Activated CD4-positive, alpha-beta T cell treated with anti-CD3 and anti-CD28 coated beads for 24 hours (primary cell): ENCODE measurements around the gene SPACA6.
A peak's percentile ranks its signal among the peaks of the same experiment; 100 is the strongest.
"Not testable (repeated sequence)": the region's sequence is repeated elsewhere in the genome, so short reads cannot be mapped to it uniquely, and the experiment has no call there.

ENCODE experiments used
- DNase-seq, 2 donors: peaks; one replicate each; pipeline ENCODE4 v3.0.0-alpha.2; 2020; ENCODE audit warnings: low read depth in 2 of 2

Gene SPACA6, protein sequence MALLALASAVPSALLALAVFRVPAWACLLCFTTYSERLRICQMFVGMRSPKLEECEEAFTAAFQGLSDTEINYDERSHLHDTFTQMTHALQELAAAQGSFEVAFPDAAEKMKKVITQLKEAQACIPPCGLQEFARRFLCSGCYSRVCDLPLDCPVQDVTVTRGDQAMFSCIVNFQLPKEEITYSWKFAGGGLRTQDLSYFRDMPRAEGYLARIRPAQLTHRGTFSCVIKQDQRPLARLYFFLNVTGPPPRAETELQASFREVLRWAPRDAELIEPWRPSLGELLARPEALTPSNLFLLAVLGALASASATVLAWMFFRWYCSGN

DNA sequence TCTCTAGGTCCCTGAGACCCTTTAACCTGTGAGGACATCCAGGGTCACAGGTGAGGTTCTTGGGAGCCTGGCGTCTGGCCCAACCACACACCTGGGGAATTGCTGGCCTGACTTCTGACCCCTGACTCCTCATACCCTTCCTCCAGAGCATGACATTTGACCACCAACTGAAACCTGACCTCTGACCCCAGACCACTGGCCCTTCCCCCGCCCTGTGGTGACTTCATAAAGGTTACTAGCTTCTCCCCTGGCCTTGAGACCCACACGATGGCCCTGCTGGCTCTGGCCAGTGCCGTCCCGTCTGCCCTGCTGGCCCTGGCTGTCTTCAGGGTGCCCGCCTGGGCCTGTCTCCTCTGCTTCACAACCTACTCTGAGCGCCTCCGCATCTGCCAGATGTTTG lies at the start of gene SPACA6:
Gene SPACA6 (plus strand): TSS at position 71 of the 400 bp plus-strand sequence. CDS start 197 bp downstream, at position 268.
- DNase-seq: no peak

DNA sequence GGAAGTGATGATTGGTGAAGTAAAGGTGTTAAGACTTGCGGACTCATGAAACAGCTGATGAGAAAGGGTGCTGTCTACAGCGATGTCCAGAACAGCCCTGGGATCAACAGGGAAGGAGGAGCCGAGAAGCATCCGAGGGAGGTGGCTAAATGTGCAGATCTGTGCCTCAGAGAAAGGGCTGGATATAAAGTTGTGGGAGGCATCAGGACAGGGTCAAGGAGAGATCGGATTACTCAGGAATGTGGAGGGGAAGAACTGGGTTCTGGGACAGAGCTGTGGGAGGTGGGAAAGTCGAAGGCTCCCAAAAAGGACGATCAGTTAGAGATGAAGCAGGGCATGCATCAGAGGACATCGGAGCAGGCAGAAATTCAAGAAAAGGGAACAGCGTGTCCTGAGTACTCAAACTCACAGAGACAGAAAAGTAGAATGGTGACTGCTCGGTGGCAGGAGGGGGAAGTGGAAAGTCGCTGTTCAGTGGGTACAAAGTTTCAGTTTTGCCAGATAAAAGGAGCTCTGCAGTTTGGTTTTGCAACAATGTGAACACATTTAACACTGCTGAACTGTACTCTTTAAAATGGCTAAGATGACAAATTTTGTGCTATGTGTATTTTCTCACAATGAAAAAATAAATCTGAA lies 48.4 kb upstream of the SPACA6 start:
- no peak for DNase-seq

DNA sequence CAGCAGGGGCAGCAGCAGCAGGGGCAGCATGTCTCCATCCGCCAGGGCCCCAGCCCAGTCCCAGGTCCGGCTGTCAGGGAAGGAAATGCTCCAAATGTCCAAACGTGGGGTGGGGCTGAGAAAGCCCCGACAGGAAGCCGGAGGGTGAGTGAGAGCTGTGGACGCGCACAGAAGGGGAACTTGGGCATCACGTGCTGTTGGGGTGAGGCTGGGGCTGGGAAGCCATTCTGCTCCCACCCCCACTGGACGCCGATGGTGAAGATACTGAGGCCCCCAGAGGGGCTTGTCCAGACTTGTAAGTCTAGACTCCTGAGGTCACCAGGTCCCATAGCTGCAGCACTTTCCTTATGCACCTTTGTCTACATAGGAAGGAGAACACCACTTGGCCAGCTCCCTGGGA lies 46.4 kb upstream of the SPACA6 start, which contains the start of gene SIGLEC14:
Gene SIGLEC14 (minus strand): TSS at position 96 of the 400 bp plus-strand sequence. CDS start 66 bp downstream, at position 30.
- not testable (repeated sequence) for DNase-seq

DNA sequence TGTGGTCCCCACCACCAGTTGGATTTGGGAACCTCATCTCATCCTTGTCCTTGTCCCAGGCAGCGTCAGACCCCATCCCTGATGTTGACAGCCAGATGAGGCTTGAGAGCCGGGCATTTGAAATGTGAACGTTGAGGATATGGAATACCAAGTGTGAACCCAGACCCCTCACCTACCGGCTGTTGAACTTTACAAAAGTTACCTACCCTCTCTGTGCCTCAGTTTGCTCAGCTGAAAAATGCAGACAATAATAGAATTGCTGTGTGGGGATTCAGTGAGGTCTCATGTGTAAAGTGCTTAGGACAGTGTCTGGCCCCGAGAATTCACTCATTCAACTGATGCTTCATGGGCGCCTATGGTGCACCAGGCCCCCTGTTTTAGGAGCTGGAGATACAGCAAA lies 45.8 kb upstream of the SPACA6 start:
- DNase-seq: no peak

DNA sequence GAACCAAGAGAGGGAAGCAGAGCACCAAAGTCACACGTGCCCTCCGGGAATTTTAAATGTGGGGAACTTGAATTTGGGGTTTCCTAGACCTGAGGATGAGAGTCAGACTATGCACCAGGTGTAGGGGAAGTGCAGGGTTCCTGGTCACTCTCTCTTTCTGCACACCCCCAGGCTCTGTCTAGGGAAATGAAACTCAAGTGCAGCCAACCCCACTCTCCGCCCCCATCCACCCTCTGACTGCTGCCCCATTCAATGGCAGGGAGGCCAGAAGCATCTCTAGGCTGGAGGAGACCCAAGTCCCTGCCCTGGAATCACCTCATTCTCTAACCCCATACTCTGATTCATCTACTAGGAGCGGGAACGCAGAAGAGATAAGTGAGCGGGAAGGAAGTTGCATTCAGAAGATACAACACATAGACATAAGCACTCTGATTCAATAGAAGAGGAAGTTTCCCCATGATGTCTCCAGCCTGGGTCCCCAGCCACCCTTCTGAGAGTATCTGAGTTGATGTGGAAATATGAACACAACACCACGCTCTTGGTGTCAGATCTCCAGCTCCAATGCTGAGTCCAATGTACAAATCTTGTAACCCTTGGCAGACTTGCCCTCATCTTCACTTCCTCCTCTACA lies 41.8 kb upstream of the SPACA6 start:
- DNase-seq: no peak

DNA sequence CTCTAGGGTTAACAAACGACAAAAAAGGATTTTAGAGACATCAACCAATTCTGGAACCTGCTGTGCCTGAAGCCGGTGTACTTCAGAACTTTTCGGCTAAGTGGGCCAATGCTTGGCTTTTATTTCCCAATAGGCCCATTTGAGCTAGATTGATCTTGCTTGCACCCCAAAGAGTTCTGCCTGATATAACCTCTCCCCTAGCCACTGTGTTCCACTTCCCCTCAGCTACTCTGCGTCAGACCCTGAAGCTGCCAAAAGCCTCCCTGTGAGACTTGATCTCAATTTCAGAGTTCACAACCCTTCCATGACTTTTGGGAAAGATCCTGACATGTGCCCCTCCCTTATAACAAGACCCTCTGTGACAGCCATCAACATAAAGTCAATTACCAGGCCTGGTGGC lies 40.9 kb upstream of the SPACA6 start:
- DNase-seq: no peak

DNA sequence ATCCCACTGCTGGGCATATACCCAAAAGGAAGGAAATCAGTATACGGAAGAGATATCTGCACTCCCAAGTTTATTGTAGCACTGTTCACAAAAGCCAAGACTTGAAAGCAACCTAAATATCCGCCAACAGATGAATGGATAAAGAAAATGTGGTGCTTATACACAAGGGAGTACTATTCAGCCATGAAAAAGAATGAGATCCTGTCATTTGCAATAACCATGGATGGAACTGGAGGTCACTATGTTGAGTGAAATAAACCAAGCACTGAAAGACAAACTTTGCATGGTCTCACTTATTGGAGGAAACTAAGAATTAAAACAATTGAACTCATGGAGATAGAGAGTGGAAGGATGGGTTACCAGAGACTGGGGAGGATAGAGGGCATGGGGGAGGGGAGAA lies 40.0 kb upstream of the SPACA6 start:
- no peak for DNase-seq

DNA sequence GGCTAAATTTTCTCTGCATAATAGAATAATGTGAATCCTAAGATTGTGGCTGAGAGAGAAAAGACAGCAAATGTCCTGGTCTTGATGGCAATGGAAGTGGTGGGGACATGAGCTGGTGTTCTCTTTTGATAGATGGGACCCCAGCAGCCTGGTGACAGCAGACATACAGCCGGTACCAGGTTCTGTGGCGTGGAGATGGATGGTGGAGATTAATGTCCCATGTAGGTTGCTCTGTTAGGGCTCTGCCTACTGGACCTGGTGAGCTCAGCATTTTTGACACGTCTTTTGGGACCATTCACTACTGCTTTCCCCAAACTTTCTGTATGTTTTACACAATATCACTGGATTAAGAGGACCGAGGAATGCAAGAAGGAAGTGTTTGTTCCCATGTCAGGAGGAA lies 38.3 kb upstream of the SPACA6 start:
- no peak for DNase-seq

DNA sequence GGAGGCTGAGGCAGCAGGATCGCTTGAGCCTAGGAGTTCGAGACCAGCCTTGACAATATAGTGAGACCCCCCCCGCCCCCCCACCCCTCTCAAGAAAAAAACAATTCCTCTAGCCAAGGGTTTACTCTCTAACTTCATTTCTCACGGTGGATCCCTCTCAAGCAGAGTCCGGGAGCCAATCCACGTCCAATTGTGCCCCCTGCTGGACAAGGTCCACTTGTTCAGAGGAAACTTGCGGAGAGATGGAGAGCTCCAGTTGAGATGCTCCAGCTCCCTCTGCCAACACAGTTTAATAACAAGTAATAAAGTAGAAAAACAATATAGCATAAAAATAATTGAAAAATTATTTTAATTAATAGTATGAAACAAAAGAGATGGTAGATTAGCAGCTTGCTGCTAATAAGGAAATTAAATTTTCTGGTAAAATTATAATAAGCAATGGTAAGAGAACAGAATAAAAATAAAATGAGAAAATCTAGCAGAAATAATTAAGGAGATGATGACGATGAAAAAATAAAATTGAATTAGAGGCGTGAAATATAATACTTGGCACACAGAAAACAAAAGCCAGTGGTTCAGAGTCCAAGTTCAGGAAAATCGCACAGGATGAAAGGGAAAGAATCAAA lies 32.0 kb upstream of the SPACA6 start:
- peak; percentile 57 to 62 for DNase-seq

DNA sequence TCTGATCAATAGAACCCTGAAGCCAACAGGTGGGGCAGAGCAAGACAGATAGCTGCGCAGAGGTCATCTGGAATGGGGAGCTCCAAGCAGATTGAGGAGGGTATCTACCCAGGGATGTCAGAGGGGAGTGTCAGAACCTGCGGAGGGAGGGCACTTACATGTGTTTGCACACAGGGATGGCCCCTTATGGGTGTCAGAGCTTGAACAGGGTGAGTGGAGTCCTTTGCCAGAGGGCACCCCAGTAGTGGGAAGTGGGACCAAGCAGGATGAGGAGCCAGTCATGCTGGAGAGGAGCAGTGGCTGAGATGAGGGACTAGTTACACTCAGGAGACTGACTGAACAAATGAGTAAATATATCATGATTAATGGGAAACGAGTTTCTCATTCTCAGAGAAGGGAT lies 29.5 kb upstream of the SPACA6 start:
- no peak for DNase-seq

DNA sequence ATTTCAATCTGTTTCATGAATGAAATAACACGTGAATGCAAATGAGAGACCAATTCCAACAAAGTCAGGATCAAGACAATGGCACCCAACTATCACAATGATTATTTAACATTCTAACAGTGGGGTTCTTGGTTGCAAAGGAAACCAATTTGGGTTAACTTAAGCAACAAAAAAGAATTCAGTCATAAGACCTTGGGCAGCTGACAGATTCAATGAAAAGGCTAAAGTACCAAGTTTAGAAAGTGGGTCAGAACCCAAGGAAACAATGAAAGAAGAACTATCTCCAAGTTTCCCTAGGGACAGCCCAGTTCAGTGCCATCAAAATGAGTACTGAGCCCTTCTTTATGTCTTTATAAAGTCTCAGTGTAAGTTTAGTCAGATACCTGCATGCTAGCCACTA lies 29.0 kb upstream of the SPACA6 start:
- DNase-seq: no peak

DNA sequence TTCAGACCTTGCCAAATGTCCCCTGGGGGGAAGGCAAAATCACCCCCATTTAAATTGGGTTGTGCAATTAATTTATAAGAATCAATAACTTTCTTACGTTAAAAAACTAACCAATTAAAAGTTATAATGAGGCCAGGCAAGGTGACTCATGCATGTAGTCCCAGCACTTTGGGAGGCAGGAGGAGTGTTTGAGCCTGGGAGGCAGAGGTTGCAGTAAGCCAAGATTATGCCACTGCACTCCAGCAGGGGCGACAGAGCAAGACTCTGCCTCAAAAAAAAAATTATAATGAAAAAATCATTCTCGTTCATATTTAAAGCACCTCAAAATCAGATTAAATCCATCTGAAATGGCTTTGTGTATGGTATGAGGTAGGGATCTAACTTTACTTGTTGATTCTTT lies 28.1 kb upstream of the SPACA6 start:
- no peak for DNase-seq

DNA sequence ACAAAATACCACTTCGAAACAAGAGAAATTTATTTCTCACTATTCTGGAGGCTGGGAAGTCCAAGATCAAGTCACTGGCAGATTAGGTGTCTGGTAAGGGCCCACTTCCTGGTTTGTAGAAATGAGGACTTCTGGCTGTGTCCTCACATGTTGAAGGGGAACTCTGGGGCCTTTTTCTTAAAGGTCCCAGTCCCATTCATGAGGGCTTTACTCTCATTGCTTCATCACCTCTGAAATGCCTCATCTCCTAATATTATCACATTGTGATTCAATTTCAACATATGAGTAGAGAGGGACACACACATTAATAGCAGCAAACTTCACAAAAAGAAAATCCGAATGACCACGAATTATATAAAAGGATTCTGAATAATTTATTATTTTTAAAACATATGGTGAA lies 24.9 kb upstream of the SPACA6 start:
- no peak for DNase-seq

DNA sequence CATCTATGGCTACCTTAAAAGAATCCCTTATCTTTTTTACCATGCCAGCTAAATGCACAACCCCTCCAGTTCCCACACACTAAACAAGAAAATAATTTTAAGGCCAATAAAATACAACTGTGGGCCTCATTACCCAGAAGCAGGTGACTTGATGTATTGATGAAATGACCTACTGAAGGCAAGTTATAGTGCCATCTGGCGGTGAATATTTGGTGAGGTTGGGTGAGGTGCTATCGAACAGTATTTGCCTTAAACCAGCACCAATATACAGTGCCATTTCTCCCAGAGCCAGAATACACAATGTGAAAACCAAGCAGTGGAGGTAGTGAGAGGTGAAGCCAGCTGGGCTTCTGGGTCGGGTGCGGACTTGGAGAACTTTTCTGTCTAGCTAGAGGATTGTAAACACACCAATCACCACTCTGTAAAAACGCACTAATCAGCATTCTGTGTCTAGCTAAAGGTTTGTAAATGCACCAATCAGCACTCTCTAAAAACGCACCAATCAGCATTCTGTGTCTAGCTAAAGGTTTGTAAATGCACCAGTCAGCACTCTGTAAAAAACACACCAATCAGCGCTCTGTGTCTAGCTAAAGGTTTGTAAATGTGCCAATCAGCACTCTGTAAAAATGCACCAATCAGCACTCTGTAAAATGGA lies 17.1 kb upstream of the SPACA6 start:
- DNase-seq: not testable (repeated sequence)

DNA sequence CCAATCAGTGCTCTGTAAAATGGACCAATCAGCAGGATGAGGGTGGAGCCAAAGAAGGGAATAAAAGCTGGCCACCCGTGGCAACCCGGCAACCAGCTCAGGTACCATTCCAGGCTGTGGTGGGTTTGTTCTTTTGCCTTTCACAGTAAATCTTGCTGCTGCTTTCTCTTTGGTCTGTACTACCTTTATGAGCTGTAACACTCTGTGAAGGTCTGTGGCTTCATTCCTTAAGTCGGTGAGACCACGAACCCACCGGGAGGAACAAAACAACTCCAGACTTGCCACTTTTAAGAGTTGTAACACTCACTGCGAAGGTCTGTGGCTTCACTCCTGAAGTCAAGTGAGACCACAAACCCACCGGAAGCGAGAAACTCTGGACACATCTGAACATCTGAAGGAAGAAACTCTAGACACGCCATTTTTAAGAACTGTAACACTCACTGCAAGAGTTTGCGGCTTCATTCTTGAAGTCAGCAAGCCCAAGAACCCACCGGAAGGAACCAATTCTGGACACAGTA lies 16.5 kb upstream of the SPACA6 start:
- no peak for DNase-seq

DNA sequence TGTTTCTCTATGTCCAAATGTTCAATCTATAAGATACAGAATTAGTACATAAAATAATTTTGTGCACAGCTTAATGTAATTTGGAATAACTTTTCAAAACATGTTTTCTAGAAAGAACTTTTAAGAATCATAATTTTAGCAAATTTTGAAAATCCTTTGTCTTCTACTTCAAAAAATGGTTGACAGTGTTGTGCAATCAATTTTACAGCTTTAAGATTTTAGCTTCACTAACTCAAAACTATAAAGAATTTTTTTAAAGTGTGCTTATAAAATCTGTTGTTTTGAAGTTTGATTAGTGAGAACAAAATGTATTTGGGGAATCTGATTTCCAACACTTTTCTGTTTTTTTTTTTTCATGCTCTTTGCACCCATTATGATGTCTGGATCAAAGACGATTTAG lies 12.7 kb upstream of the SPACA6 start:
- DNase-seq: no peak

DNA sequence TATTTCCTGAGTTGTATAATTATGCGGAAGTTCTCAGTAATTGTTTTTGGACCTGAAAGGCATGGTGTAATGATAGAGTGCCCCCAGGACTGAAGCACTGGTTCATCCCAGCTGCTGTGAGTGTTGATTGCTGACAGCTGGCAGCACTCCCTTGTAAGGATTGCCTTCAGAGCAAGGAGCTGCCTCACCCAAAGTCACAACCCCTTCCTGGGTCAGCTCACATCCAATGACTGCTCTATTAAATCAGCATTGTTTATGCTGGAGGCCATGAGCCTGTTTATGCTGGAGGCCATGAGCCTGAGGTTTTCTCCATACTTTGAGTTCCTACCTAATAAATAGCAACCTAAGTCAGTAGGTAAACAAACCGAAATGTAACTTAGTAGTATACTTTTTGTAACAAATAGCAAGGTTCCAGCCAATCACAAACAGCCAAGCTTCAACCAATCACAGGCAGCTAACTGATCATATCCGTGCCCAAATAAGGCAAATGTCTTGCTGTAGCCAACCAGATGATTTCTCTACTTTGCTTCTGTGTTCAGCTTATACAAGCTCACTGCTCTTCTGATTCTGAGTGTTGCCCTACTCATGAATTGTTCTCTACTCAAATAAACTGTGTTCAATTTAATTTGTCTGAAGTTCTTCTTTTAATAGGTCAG lies 11.7 kb upstream of the SPACA6 start:
- no peak for DNase-seq

DNA sequence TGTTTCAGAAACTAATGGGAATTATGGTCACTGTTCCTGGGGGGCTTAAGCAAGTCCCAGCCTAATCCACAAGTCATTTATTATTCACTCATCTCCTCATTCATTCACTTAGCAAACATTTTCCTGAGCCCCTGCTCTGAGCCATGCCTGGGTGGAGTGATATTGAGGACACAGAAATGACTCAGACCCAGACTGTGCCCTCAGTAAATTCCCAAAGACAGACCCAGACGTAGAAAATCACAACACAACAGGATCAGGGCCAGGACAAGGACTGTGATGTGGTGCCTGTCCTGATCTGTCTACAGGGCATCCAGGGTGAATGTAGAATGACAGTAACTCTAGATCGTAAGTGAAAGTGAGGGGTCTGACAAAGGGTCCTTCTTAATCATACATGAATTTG lies 7.0 kb upstream of the SPACA6 start:
- DNase-seq: no peak

DNA sequence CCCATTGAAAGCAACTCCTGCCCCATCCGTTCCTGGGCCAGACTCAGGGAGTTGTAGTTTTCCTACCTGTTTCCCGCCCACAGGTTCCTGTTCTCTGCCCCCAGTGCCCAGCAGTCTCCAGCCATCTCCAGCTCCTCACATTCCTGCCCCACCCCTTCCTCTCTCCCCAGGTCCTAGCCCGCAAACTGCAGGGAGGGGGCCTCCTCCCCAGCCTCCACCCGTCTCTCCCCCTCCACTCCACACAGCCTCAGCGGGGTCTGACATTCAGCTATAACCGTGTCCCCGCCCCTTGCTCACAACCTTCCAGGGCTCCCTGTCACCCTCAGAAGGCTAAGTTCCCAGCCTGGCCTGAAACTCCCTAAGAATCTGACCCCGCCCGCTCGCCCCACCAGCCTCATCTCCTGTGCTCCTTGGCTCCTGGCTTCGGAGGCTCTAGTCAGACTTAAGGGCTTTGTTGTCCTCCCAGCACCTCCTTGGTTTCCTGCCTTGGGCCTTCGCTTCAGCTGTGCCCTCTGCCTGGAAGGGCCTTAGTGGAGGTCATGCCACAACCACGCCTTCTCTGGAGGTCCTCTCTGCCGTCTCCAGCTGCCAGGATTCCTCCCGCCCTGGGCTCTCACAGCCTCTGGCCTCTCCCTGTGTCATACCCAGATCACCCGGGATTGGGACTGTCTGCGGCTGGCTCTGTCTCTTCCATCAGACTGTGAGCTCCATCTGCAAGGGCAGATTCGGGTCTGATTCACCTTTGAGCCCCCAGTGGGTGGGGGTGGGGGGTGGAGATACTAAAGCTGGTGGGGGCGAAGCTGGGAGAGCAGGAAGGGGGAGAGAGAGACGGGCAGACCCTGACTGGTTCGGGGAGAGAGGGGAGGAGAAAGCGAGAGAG lies 5.1 kb upstream of the SPACA6 start:
- no peak for DNase-seq
